AG04450 (cell line): Measurements from ENCODE around the gene SDF2. TPM values are rescaled to one million over a fixed set of nuclear protein-coding genes. Genes with fewer than 3 reads are reported as not detected.

Source experiments
- CTCF ChIA-PET: fragments of 300-600, 350-600 bp; formaldehyde crosslinking; extraction: SDS; loops from one replicate; lab custom pipeline; 2022; ENCODE audit warnings: antibody characterized with exemption, inconsistent platforms; lab: Charles Lee
- POLR2A ChIA-PET: fragments of 350-600 bp; formaldehyde crosslinking; extraction: SDS; loops from one replicate; lab custom pipeline; 2021; ENCODE audit warnings: antibody characterized with exemption, inconsistent platforms; lab: Yijun Ruan, JAX
- DNase-seq: peaks from one replicate; pipeline ENCODE4 v3.0.0-alpha.2; 2011; ENCODE audit warnings: low read depth, low spot score
- H3K27ac ChIP-seq: one replicate; pipeline ENCODE4 v1.5.1; 2012; ENCODE audit warnings: low read depth, low read length, control low read depth
- H3K27me3 ChIP-seq: one replicate; pipeline ENCODE4 v1.6.0; 2012; ENCODE audit warnings: low read length; ENCODE audit not compliant: control insufficient read depth, insufficient read depth
- H3K4me3 ChIP-seq: 2 replicates; pipeline ENCODE4 v1.5.1; 2011; ENCODE audit warnings: mild to moderate bottlenecking, low read depth, low read length, control low read depth
- H3K9me3 ChIP-seq: 2 replicates; pipeline ENCODE4 v1.5.1; 2012; ENCODE audit warnings: low read length; ENCODE audit not compliant: control insufficient read depth, insufficient read depth
- polyA plus RNA-seq: library from polyadenylated mRNA; depleted of rRNA; stranded (reverse); fragments of >200 nt; gene quantifications from 2 replicates; pipeline ENCODE4 v1.2.3, GENCODE V29; 2011
- TF ChIP-seq, protein P1 (sequence below): IDR thresholded peaks from 2 replicates; pipeline ENCODE4 v1.5.1; 2011; ENCODE audit warnings: low read depth, low read length, control low read depth, inconsistent platforms

Gene SDF2
- polyA plus RNA-seq, 1 experiment: 76.1 TPM

GRCh38 chr17:28702752-28703150 lies 41.0 kb upstream of the SDF2 start:
- no peak for DNase-seq
- Histone ChIP-seq H3K27me3 (no peaks in the 10 kb centered on the region), H3K4me3 (no peak overlapping the region), H3K9me3 (no peaks in the 10 kb centered on the region; the same call in 1 of the 2 replicates), H3K27ac (no peak overlapping the region)
- ChIA-PET POLR2A (interaction anchor here (1.3 kb wide), 1 partner anchor 9 kb away, joined by 5 read pairs; the partner anchor contains the start of gene PROCA1), CTCF (no interaction called here)
- TF ChIP-seq, protein P1, sequence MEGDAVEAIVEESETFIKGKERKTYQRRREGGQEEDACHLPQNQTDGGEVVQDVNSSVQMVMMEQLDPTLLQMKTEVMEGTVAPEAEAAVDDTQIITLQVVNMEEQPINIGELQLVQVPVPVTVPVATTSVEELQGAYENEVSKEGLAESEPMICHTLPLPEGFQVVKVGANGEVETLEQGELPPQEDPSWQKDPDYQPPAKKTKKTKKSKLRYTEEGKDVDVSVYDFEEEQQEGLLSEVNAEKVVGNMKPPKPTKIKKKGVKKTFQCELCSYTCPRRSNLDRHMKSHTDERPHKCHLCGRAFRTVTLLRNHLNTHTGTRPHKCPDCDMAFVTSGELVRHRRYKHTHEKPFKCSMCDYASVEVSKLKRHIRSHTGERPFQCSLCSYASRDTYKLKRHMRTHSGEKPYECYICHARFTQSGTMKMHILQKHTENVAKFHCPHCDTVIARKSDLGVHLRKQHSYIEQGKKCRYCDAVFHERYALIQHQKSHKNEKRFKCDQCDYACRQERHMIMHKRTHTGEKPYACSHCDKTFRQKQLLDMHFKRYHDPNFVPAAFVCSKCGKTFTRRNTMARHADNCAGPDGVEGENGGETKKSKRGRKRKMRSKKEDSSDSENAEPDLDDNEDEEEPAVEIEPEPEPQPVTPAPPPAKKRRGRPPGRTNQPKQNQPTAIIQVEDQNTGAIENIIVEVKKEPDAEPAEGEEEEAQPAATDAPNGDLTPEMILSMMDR: no peak

GRCh38 chr17:28702026-28702751 lies 40.5 kb upstream of the SDF2 start:
- ChIA-PET POLR2A (interaction anchor here (1.3 to 1.7 kb wide), 2 partner anchors 10 to 40 kb away, joined by 3 to 5 read pairs; partner anchors contain the start of genes PROCA1, SDF2 and SUPT6H), CTCF (no interaction called here)
- Histone ChIP-seq H3K27ac (no peak overlapping the region), H3K9me3 (no peaks in the 10 kb centered on the region; the same call in 1 of the 2 replicates), H3K27me3 (no peaks in the 10 kb centered on the region), H3K4me3 (no peak overlapping the region)
- TF ChIP-seq, protein P1: no peak
- no peak for DNase-seq

- Histone ChIP-seq H3K27ac (no peak overlapping the region), H3K27me3 (no peaks in the 10 kb centered on the region), H3K4me3 (no peak overlapping the region), H3K9me3 (no peaks in the 10 kb centered on the region; the same call in 1 of the 2 replicates)
- TF ChIP-seq, protein P1: no peak
- ChIA-PET CTCF (no interaction called here), POLR2A (interaction anchor here (0.5 to 1.7 kb wide), 2 partner anchors 19 to 39 kb away, joined by 3 to 7 read pairs; partner anchors contain the start of genes RPL23A, SDF2 and SUPT6H)
- DNase-seq: no peak
Measured at GRCh38 chr17:28700830-28701492, 39.3 kb upstream of the SDF2 start.

DNA sequence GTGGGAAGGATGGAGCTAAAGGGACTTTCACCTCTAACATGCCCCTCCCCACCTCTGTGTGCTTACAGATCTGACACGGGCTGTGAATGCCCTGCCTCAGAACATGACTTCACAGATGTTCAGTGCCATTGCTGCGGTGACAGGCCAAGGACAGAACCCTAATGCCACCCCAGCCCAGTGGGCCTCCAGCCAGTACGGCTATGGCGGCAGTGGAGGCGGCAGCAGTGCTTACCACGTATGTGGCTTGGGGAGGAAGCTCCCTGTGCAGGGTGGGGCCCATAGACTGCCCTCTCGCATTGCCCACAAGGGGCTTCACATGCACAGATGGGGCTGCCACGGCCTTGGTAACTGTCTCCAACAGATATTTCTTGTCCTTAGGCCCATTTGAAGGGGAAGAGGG lies 38.6 kb upstream of the SDF2 start:
- Histone ChIP-seq H3K27ac (no peak overlapping the region), H3K4me3 (no peak overlapping the region), H3K9me3 (no peaks in the 10 kb centered on the region; the same call in 1 of the 2 replicates), H3K27me3 (no peaks in the 10 kb centered on the region)
- DNase-seq: no peak
- TF ChIP-seq, protein P1: no peak
- ChIA-PET CTCF (no interaction called here), POLR2A (no interaction called here)
